HepG2 (cell line): Measurements from ENCODE around the gene ATG2A. TPM values are rescaled to one million over a fixed set of nuclear protein-coding genes. Genes with fewer than 3 reads are reported as not detected.

Source experiments
- CHD2 ChIP-seq: IDR thresholded peaks from 2 replicates; pipeline ENCODE4 v1.6.1; 2011; ENCODE audit warnings: low read depth, low read length, improper control_type of control experiment
- DNMT3B ChIP-seq: conservative IDR thresholded peaks from 2 replicates; pipeline ENCODE4 v1.6.1; 2016; ENCODE audit warnings: missing biosample characterization, control low read depth
- EED ChIP-seq: sonication (generic); formaldehyde crosslinking; IDR thresholded peaks from 2 replicates; pipeline ENCODE4 v1.5.0; 2020; ENCODE audit warnings: mild to moderate bottlenecking, missing genetic modification reagents
- ETV5 ChIP-seq: IDR thresholded peaks from 2 replicates; pipeline ENCODE4 v1.6.1; 2018; ENCODE audit warnings: missing biosample characterization, missing genetic modification reagents, inconsistent platforms, borderline replicate concordance
- HNRNPK ChIP-seq: fragments of 200-400 bp; formaldehyde crosslinking; IDR thresholded peaks from 2 replicates; pipeline ENCODE4 v1.6.1; 2018; ENCODE audit warnings: low read length, low read depth, moderate library complexity, mild to moderate bottlenecking; ENCODE audit not compliant: poor library complexity, severe bottlenecking
- HNRNPLL ChIP-seq: fragments of 200-400 bp; formaldehyde crosslinking; IDR thresholded peaks from 2 replicates; pipeline ENCODE4 v1.6.1; 2017; ENCODE audit warnings: mild to moderate bottlenecking, low read depth, low read length; ENCODE audit not compliant: poor library complexity, severe bottlenecking
- IRF1 ChIP-seq: sonication (generic); formaldehyde crosslinking; IDR thresholded peaks from 2 replicates; pipeline ENCODE4 v1.4.0; 2020; ENCODE audit warnings: low read depth, mild to moderate bottlenecking, missing genetic modification reagents
- LRRFIP1 ChIP-seq: sonication (generic); formaldehyde crosslinking; conservative IDR thresholded peaks from 2 replicates; pipeline ENCODE4 v1.4.0; 2020; ENCODE audit warnings: missing genetic modification reagents
- MTERF4 ChIP-seq: sonication (generic); formaldehyde crosslinking; IDR thresholded peaks from 2 replicates; pipeline ENCODE4 v1.8.0; 2023; ENCODE audit warnings: mild to moderate bottlenecking, missing genetic modification reagents
- MYC ChIP-seq: sonication (generic); formaldehyde crosslinking; IDR thresholded peaks from 2 replicates; pipeline ENCODE4 v1.9.0; 2021; ENCODE audit warnings: missing genetic modification reagents, borderline replicate concordance
- NCOA5 ChIP-seq: sonication (generic); formaldehyde crosslinking; IDR thresholded peaks from 2 replicates; pipeline ENCODE4 v1.4.0; 2020; ENCODE audit warnings: missing genetic modification reagents
- NR2C2 ChIP-seq: sonication (generic); formaldehyde crosslinking; IDR thresholded peaks from 2 replicates; pipeline ENCODE4 v1.4.0; 2020; ENCODE audit warnings: missing genetic modification reagents, mild to moderate bottlenecking, moderate library complexity, borderline replicate concordance
- PBX3 ChIP-seq: sonication (generic); formaldehyde crosslinking; IDR thresholded peaks from 2 replicates; pipeline ENCODE4 v1.8.1; 2023; ENCODE audit warnings: missing genetic modification reagents, inconsistent platforms, borderline replicate concordance
- POLR2A ChIP-seq, 2 experiments: IDR thresholded peaks; 2 replicates each; pipeline ENCODE4 v1.6.1; 2011; ENCODE audit warnings: low read depth in 2 of 2, low read length in 2 of 2, mild to moderate bottlenecking in 1 of 2, moderate library complexity in 1 of 2; ENCODE audit not compliant: insufficient read depth in 1 of 2
- RAD21 ChIP-seq: fragments of 450-650 bp; formaldehyde crosslinking; IDR thresholded peaks from 2 replicates; pipeline ENCODE4 v1.5.0; 2020; ENCODE audit warnings: mild to moderate bottlenecking
- RFX5 ChIP-seq: IDR thresholded peaks from 2 replicates; pipeline ENCODE4 v1.6.1; 2011; ENCODE audit warnings: low read depth, low read length, improper control_type of control experiment
- RNF2 ChIP-seq: fragments of 450-650 bp; conservative IDR thresholded peaks from 2 replicates; pipeline ENCODE4 v1.6.1; 2016; ENCODE audit warnings: low read depth
- SMAD1 ChIP-seq: sonication (generic); formaldehyde crosslinking; IDR thresholded peaks from 2 replicates; pipeline ENCODE4 v1.4.0; 2020; ENCODE audit warnings: missing genetic modification reagents, low read depth, mild to moderate bottlenecking, borderline replicate concordance
- SNAPC2 ChIP-seq: sonication (generic); formaldehyde crosslinking; IDR thresholded peaks from 2 replicates; pipeline ENCODE4 v1.8.1; 2022; ENCODE audit warnings: mild to moderate bottlenecking, missing genetic modification reagents
- SP140L ChIP-seq: sonication (generic); formaldehyde crosslinking; IDR thresholded peaks from 2 replicates; pipeline ENCODE4 v1.4.0; 2020; ENCODE audit warnings: missing genetic modification reagents, borderline replicate concordance
- SP2 ChIP-seq: sonication (generic); formaldehyde crosslinking; IDR thresholded peaks from 2 replicates; pipeline ENCODE4 v1.5.1; 2020; ENCODE audit warnings: mild to moderate bottlenecking, missing genetic modification reagents
- SP5 ChIP-seq: IDR thresholded peaks from 2 replicates; pipeline ENCODE4 v1.6.1; 2016; ENCODE audit warnings: low read depth, borderline replicate concordance
- ZBTB38 ChIP-seq: sonication (generic); formaldehyde crosslinking; IDR thresholded peaks from 2 replicates; pipeline ENCODE4 v1.5.1; 2020; ENCODE audit warnings: mild to moderate bottlenecking, missing genetic modification reagents
- ZFX ChIP-seq: sonication (generic); formaldehyde crosslinking; IDR thresholded peaks from 2 replicates; pipeline ENCODE4 v1.4.0; 2020; ENCODE audit warnings: mild to moderate bottlenecking, low read depth, missing genetic modification reagents, moderate library complexity
- ZNF354B ChIP-seq: sonication (generic); formaldehyde crosslinking; IDR thresholded peaks from 2 replicates; pipeline ENCODE4 v1.8.0; 2022; ENCODE audit warnings: mild to moderate bottlenecking, missing genetic modification reagents
- ZNF737 ChIP-seq: sonication (generic); formaldehyde crosslinking; IDR thresholded peaks from 2 replicates; pipeline ENCODE4 v1.5.0; 2020; ENCODE audit warnings: missing genetic modification reagents, mild to moderate bottlenecking, borderline replicate concordance
- ZNF746 ChIP-seq: sonication (generic); formaldehyde crosslinking; IDR thresholded peaks from 2 replicates; pipeline ENCODE4 v1.8.0; 2022; ENCODE audit warnings: mild to moderate bottlenecking, missing genetic modification reagents
- polyA plus RNA-seq, 8 experiments: library from polyadenylated mRNA; depleted of rRNA in 3 of 8; stranded (reverse) in 7 of 8; unstranded in 1 of 8; fragments of >200 nt; fragmentation: Illumina TruSeq in 4 of 8; extraction: Trizol in 4 of 8; gene quantifications; 2 replicates each; pipeline versions ENCODE4 v1.2.1 to v1.2.3, GENCODE V29; 2011 to 2016; ENCODE audit warnings: low read depth in 4 of 8, missing spikeins in 1 of 8, mixed read lengths in 1 of 8; ENCODE audit not compliant: insufficient read depth in 1 of 8
- total RNA-seq, 5 experiments: library from RNA; depleted of rRNA; stranded (reverse); fragments of >200 nt; fragmentation: Illumina TruSeq; extraction: Trizol; gene quantifications; 2 replicates each; pipeline ENCODE4 v1.2.3, GENCODE V29; 2016; ENCODE audit warnings: low read depth in 1 of 5

The ATG2A gene
- total and polyA plus RNA-seq, 2 of the 13 experiments (the other 11 are each of a cell fraction or from before 2014, with no cell fraction given), result 6.7 to 8.0 TPM

- TF ChIP-seq HNRNPK, result peak; percentile 59
- TF ChIP-seq RFX5, result no peak
- no peak for TF ChIP-seq LRRFIP1 (CRISPR knock-in tag)
- no peak for TF ChIP-seq CHD2
- no peak for TF ChIP-seq ZNF737
- TF ChIP-seq NCOA5 (CRISPR knock-in tag), result 0 out of 2 replicates have a peak, but pooled peaks have one; percentile 14
- no peak; the same call in none of the 2 replicates for TF ChIP-seq ETV5 (CRISPR knock-in tag)
- no peak; the same call in 1 of the 2 replicates for TF ChIP-seq DNMT3B (CRISPR knock-in tag)
- peak; percentile 32; the same call in 1 of the 2 replicates for TF ChIP-seq ZBTB38
- TF ChIP-seq ZNF746 (CRISPR knock-in tag), result no peak
- peak; percentile 74 for TF ChIP-seq MYC
- TF ChIP-seq RNF2, result no peak
- no peak; the same call in 1 of the 2 replicates for TF ChIP-seq NR2C2
- no peak for TF ChIP-seq ZNF354B (CRISPR knock-in tag)
- TF ChIP-seq SP2 (CRISPR knock-in tag), result no peak
- TF ChIP-seq SNAPC2 (CRISPR knock-in tag), result no peak
- peak; percentile 70 for TF ChIP-seq HNRNPLL
- no peak for TF ChIP-seq MTERF4 (CRISPR knock-in tag)
- no peak for TF ChIP-seq EED (CRISPR knock-in tag)
- TF ChIP-seq RAD21 (CRISPR knock-in tag), result peak; percentile 66
- no peak for TF ChIP-seq SMAD1 (CRISPR knock-in tag)
- TF ChIP-seq SP140L (CRISPR knock-in tag), result no peak
- no peak for TF ChIP-seq IRF1 (CRISPR knock-in tag)
- peak; percentile 66 for TF ChIP-seq SP5
- peak; percentile 63 for TF ChIP-seq ZFX (CRISPR knock-in tag)
- TF ChIP-seq POLR2A (IDR thresholded peaks at IDR 0.05; ENCODE audit: insufficient read depth in 1 of 2, low read depth in 2 of 2, low read length in 2 of 2), result no peak; a peak in 1 of 4 replicates
- TF ChIP-seq PBX3 (CRISPR knock-in tag), result no peak
Observed at GRCh38 chr11:64887757-64888405, 29.1 kb downstream of the ATG2A start (continued).
